OCI-LY3 (cell line): ENCODE measurements around the gene KRTAP10-8.

Source experiments
- H2AFZ ChIP-seq: fragments of 200-600, 300-600 bp; shearing (Covaris generic); 2 replicates; pipeline ENCODE4 v1.6.0; 2014; ENCODE audit warnings: antibody characterized with exemption, low read depth, low read length
- H3K27ac ChIP-seq: fragments of 200-600, 300-600 bp; sonication (generic); 2 replicates; pipeline ENCODE4 v1.5.1; 2014; ENCODE audit warnings: mild to moderate bottlenecking, low read length, moderate library complexity, mixed read lengths
- H3K27me3 ChIP-seq: fragments of 200-600, 300-600 bp; sonication (generic); 2 replicates; pipeline ENCODE4 v1.6.1; 2014; ENCODE audit warnings: low read depth, low read length, mixed read lengths
- H3K36me3 ChIP-seq: fragments of 200-600, 300-600 bp; sonication (generic); replicated peaks from 2 replicates; pipeline ENCODE3; 2014; ENCODE audit warnings: low read depth, low read length, mixed read lengths
- H3K4me1 ChIP-seq: fragments of 300-600, 200-600 bp; sonication (generic); 2 replicates; pipeline ENCODE4 v1.6.1; 2014; ENCODE audit warnings: low read length, mixed read lengths
- H3K4me2 ChIP-seq: fragments of 200-600, 300-600 bp; sonication (generic); 2 replicates; pipeline ENCODE4 v1.6.1; 2014; ENCODE audit warnings: low read length, mixed read lengths
- H3K4me3 ChIP-seq: fragments of 300-600, 200-600 bp; sonication (generic); 2 replicates; pipeline ENCODE4 v1.5.1; 2014; ENCODE audit warnings: antibody characterized with exemption, mild to moderate bottlenecking, low read length, moderate library complexity
- H3K79me2 ChIP-seq: fragments of 300-600, 200-600 bp; shearing (Covaris generic); 2 replicates; pipeline ENCODE4 v1.6.1; 2014; ENCODE audit warnings: mild to moderate bottlenecking, low read length, mixed read lengths
- H3K9ac ChIP-seq: fragments of 300-600, 200-600 bp; shearing (Covaris generic); 2 replicates; pipeline ENCODE4 v1.6.0; 2014; ENCODE audit warnings: mild to moderate bottlenecking, low read length, moderate library complexity
- H3K9me3 ChIP-seq: fragments of 200-600, 300-600 bp; shearing (Covaris generic); 2 replicates; pipeline ENCODE4 v1.6.1; 2014; ENCODE audit warnings: low read length, mixed read lengths; ENCODE audit not compliant: insufficient read depth
- H4K20me1 ChIP-seq: fragments of 200-600, 300-600 bp; sonication (generic); 2 replicates; pipeline ENCODE4 v1.6.1; 2016; ENCODE audit warnings: low read length, mixed read lengths; ENCODE audit not compliant: insufficient read depth
- CTCF ChIP-seq: fragments of 200-600, 300-600 bp; sonication (generic); IDR thresholded peaks from 2 replicates; pipeline ENCODE4 v1.5.1; 2014; ENCODE audit warnings: antibody characterized with exemption, low read length, low read depth
- EZH2phosphoT487 ChIP-seq: fragments of 200-600 bp; shearing (Covaris generic); IDR thresholded peaks from 2 replicates; pipeline ENCODE4 v1.6.1; 2018; ENCODE audit warnings: antibody characterized with exemption, mixed run types, low read depth

KRTAP10-8 gene

DNA sequence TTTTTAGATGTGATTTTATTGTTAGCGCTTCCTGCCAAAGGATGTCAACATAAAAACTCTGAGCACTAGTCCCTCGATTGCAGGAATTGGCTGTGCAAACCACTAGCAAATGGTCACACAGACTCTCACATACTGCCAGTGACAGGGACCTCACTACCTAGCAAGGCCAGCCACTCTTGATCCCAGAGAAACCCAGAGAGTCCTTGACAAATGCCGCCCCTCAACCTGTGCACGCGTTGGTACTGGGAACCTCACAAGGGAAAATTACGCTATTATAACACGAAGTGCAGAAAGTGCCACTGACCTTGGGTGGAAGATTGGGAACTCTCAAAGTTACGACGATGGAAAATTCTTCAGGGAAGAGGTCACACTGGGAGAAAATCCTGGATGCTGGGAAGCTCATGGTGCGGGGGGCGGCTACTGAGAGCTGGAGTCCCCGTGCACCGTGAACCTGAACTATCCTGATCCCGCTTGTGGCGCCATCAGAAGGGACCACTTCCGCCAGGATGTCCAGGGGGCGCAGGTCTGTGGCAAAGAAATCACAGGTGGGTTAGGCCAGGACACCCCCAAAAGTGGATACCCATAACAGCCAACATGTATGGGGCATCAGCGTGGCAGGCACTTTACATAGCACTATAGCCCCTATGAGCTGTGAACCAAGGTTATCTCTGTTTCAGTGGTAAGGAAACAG lies 44.3 kb upstream of the KRTAP10-8 start:
- H3K4me3 ChIP-seq: no peak overlapping the region
- no peak overlapping the region for H3K4me2 ChIP-seq
- H3K9ac ChIP-seq: no peak overlapping the region
- H3K36me3 ChIP-seq: no peaks in the 10 kb centered on the region
- no peaks in the 10 kb centered on the region for H3K79me2 ChIP-seq
- no peaks in the 10 kb centered on the region for H3K27me3 ChIP-seq
- TF ChIP-seq CTCF (no peak), EZH2phosphoT487 (no peak)
- H3K9me3 ChIP-seq: no peaks in the 10 kb centered on the region
- peaks cover 30% of the 10 kb centered on the region for H3K4me1 ChIP-seq
- H2AFZ ChIP-seq: no peak overlapping the region
- no peak overlapping the region for H3K27ac ChIP-seq
- H4K20me1 ChIP-seq: no peaks in the 10 kb centered on the region

GRCh38 chr21:44568261-44568660 lies 43.6 kb upstream of the KRTAP10-8 start:
- Histone ChIP-seq H3K9me3 (no peaks in the 10 kb centered on the region), H3K27me3 (no peaks in the 10 kb centered on the region), H3K79me2 (no peaks in the 10 kb centered on the region), H4K20me1 (no peaks in the 10 kb centered on the region), H3K4me3 (no peak overlapping the region), H2AFZ (no peak overlapping the region), H3K9ac (no peak overlapping the region), H3K27ac (no peak overlapping the region), H3K4me2 (no peak overlapping the region), H3K36me3 (no peaks in the 10 kb centered on the region), H3K4me1 (peaks cover 30% of the 10 kb centered on the region)
- TF ChIP-seq CTCF (no peak), EZH2phosphoT487 (no peak)

DNA sequence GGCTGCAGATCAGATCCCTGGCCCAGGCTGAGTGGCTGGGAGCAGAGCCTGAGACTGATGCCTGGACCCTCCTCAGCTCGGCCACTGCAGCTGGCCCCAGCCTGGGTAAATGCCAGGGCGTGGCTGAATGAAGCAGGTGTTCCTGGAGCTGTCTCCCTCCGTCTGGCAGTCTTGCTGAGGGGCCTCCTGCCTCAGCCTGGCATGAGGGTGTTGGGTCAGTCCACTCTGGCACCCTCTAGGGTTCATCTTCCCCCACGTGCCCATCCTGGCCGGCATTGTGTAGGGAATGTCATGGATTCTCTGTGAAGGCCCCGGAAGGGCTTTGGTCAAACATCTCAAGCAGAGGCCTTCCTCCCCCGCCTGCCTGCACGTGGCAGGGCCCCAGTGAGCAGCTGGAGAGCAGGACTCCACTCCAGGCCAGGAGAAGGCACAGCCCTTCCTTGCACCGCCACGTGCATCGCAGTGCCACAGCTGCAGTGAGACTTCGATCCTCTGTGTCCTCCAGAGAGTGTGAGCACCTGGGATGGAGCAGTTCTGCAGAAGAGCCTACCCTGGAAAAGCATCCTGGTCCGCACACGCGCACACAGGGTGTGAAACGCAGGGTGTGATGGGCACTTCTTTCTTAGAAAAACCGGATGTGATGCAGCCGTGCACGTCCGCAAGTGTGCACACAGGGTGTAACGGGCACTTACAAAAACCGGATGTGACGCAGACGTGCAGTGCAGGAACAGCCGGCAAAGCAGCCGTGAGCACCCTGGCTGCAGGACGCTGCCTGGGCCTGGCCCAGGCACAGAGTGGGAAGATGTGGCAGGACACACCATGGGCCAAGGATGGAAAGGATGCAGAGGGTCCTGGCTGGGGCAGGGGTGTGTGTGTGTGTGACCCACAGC lies 43.0 kb upstream of the KRTAP10-8 start:
- no peaks in the 10 kb centered on the region for H3K9me3 ChIP-seq
- no peak overlapping the region for H3K27ac ChIP-seq
- H4K20me1 ChIP-seq: no peaks in the 10 kb centered on the region
- H3K4me3 ChIP-seq: no peak overlapping the region
- H3K4me2 ChIP-seq: no peak overlapping the region
- no peaks in the 10 kb centered on the region for H3K27me3 ChIP-seq
- no peak overlapping the region for H3K9ac ChIP-seq
- TF ChIP-seq EZH2phosphoT487 (no peak), CTCF (no peak)
- H3K79me2 ChIP-seq: no peaks in the 10 kb centered on the region
- H2AFZ ChIP-seq: no peak overlapping the region
- H3K36me3 ChIP-seq: no peaks in the 10 kb centered on the region
- H3K4me1 ChIP-seq: peaks cover 30% of the 10 kb centered on the region

GRCh38 chr21:44569861-44570517 lies 41.9 kb upstream of the KRTAP10-8 start:
- no peaks in the 10 kb centered on the region for H3K36me3 ChIP-seq
- H3K4me1 ChIP-seq: peaks cover 19% of the 10 kb centered on the region
- H3K27me3 ChIP-seq: no peaks in the 10 kb centered on the region
- H3K9ac ChIP-seq: no peak overlapping the region
- no peak overlapping the region for H2AFZ ChIP-seq
- H3K79me2 ChIP-seq: no peaks in the 10 kb centered on the region
- H3K4me2 ChIP-seq: no peak overlapping the region
- no peaks in the 10 kb centered on the region for H4K20me1 ChIP-seq
- H3K27ac ChIP-seq: no peak overlapping the region
- H3K4me3 ChIP-seq: no peak overlapping the region
- no peaks in the 10 kb centered on the region for H3K9me3 ChIP-seq
- no peak for TF ChIP-seq CTCF
- no peak for TF ChIP-seq EZH2phosphoT487
